Neural cell (in vitro differentiated cells): Measurements from ENCODE around the gene IL1RAPL2.

ENCODE experiments used
- CTCF ChIP-seq: fragments of 450-650 bp; IDR thresholded peaks from 2 replicates; pipeline ENCODE4 v1.5.1; 2014; ENCODE audit warnings: antibody characterized with exemption, mild to moderate bottlenecking, moderate library complexity; ENCODE audit not compliant: poor library complexity, severe bottlenecking
- EP300 ChIP-seq: fragments of 450-650 bp; conservative IDR thresholded peaks from 2 replicates; pipeline ENCODE4 v1.6.1; 2014; ENCODE audit warnings: antibody characterized with exemption, mild to moderate bottlenecking, moderate library complexity; ENCODE audit not compliant: poor library complexity, severe bottlenecking
- EZH2 ChIP-seq: fragments of 200-600, 300-800 bp; shearing (Covaris generic), sonication (generic); IDR thresholded peaks from 2 replicates; pipeline ENCODE4 v1.6.1; 2014; ENCODE audit warnings: antibody characterized with exemption, low read length, borderline replicate concordance, mild to moderate bottlenecking; ENCODE audit not compliant: insufficient read depth, poor library complexity, severe bottlenecking
- POLR2AphosphoS5 ChIP-seq: IDR thresholded peaks from 2 replicates; pipeline ENCODE4 v1.6.1; 2012

GRCh38 chrX:105347373-105347772 is 781.4 kb downstream of the IL1RAPL2 start:
- TF ChIP-seq CTCF (no peak), EZH2 (no peak), POLR2AphosphoS5 (no peak), EP300 (no peak)
